Inflammatory macrophage (primary cell): ENCODE data around the gene AIFM1.
"Not testable (repeated sequence)": the region's sequence is repeated elsewhere in the genome, so short reads cannot be mapped to it uniquely, and the experiment has no call there.

ENCODE experiments used
- DNase-seq, 2 donors: peaks; one replicate each; pipeline ENCODE4 v3.0.0-alpha.2; 2020 to 2022

AIFM1 gene

DNA sequence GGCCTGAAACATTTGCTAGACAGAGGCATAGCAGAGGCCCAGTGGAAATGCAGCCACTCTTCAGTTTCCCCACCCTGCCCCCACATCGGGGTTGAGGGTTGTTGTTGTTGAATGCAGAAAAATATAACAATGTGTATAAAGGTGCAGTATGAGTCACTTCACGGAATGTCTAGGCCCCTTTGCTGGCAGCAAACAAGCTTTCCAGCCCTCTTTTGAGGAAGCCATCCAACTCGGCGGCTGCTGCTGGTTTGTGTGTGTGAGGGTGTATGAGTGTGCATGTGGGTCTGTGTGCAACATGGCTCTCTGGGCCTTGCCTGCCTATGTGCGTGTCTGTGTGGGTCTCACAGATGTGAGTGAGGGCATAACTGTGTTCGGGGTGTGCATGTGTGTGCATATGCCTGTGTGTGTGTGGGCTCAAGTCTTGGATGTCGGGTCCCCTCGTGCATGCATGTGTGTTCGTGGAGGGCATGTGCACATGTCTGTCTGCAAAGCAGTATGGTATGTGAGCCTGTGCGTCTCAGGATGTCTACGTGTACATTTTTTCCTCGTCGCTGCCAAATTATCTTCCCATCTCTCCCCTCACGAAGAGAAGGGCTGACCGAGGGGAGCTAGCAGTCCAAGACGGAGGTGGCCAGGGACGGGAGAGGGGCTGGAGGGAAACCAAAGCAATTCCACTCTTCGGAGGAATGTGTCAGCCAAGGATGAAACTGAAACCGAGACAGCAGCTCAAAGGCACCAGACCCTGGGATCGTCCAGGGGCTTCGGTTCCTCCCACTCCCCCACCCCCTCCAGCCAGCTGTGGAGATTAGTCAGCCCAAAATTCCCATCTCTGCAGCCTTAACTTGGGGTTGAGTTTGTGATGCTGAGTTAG is 47.0 kb downstream of the AIFM1 start:
- DNase-seq, result peak in 1 of 2 donors; percentile 9

DNA sequence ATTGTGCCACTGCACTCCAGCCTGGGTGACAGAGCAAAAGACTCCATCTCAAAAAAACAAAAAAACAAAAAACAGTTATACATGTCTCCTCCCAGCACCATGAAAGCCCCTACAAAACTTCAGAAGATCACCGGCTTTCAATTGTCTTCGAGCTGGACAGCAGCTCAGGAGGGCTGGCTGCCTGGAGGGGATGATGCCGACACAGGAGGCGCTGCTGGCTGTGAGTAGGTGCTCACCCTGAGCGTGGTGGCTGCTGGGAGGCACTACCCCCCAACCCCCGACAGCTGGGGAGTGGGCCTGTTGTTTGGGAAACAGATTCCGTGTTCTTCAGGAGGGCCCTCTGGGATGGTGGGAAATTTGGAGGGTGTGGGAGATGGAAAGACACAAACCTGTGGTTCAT is 48.5 kb downstream of the AIFM1 start:
- no peak for DNase-seq

GRCh38 chrX:130115119-130115885 is 50.3 kb downstream of the AIFM1 start:
- DNase-seq, result not testable (repeated sequence)

- peak in 1 of 2 donors; percentile 14 for DNase-seq
These were observed 51.5 kb downstream of the AIFM1 start for GRCh38 chrX:130114141-130114588.

- DNase-seq, result no peak
These were observed 54.2 kb downstream of the AIFM1 start for GRCh38 chrX:130111220-130112154.

- peak; percentile 38 to 55 for DNase-seq
These were observed 55.0 kb downstream of the AIFM1 start, which contains the start of gene ELF4 for GRCh38 chrX:130110379-130111219. ELF4 (minus strand) TSS chrX:130110497; CDS start chrX:130081330, 29,167 bp downstream.

DNA sequence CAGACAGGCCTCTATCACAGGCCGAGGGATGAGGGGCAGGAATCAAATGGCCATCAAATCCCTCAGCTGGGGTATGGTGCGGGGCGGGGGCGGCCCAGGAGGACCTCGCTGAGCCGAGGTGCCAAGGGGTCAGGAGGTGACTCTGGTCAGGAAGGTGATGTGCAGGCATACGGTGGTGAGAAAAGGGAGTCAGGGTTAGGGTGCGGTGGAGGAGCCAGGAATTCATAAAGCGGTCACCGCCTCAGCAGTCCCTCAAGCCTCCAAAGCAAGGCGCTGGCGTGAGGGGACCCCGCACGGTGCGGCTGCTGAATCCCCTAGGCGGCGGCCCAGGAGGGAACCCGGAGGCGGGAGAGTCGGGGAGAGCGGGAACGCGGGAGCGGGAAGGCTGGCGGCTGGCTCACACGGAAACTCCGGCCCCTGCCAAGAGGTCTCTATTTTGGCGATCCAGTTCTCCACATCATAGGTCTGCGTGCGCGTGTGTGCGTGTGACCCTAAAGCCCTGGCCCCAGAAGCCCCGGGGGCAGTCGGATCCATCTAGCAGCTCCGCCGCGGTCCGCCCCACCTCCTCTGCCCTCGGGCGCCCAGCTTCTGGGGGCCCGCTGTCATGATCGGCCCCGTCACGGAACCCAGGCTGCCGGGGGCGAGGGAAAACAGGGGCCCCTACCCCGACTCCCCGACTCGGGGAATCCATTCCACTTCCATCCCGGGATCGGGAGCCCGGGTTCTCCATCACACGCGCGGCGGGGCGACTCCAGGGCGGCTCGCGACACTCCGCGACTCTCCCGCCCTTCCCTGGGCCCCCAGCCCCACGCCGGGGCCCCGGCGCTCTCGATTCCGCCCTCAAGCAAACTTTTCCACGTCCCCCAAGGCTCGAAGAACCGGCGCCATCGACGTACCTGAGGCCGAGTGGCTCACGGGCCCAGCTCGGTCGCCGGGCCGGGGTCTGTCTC is 55.9 kb downstream of the AIFM1 start:
- no peak for DNase-seq

DNA sequence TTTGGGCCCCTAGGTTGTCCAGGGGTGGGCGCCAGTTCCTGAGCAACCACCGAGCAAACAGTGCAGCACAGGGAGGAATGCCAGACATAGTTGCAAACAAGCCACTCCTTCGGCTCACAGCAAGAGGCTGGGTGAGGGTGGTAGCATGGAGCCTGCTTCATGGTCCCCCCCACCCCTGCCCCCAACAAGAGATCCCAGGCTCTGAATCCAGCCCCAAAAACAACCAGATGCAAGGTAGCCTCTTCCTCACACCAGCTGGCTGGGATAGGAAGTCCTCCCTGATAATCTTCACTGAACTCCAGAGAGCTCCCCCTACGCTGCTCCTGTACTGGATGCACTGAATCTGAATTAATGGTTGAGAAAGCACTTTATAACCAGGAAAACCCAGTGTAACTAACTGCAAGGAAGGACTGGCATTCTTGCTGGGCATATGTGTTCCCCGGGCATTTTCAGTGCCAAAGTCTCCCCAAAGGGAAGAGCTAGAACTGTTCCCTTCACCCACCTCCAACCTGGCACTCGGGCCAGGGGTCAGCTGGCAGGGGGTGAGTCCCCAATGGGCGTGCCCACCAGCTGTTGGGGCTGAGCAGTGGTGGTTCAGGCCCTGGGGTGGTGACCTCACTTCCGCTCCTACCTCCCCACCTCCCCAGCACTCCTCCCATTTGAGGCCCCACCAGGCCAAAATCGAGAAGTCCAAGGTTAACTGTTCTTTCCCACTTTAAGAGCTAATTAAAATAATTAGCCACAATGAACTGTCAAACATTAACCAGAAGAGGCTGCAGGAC is 56.8 kb downstream of the AIFM1 start:
- peak; percentile 55 to 61 for DNase-seq

DNA sequence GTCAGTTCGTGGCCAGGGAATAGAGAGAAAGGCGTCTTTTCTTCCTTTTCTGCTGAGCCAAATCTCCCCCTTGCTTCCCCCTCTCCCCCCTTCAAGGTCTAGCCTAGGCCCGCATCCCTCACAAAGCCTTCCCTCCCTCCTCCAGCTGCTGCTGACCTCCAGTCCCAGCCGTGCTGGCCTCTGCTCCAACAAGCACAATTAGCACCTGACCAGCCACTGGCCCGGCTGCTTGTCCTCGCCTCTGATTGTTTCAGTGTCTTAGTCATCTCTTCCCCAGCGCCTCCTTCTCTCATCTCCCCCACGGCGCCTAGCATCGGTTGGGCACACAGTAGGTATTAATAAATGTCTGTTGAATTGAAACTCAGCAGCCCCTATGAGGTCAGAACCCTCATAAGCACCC is 59.6 kb downstream of the AIFM1 start:
- DNase-seq, result no peak

DNA sequence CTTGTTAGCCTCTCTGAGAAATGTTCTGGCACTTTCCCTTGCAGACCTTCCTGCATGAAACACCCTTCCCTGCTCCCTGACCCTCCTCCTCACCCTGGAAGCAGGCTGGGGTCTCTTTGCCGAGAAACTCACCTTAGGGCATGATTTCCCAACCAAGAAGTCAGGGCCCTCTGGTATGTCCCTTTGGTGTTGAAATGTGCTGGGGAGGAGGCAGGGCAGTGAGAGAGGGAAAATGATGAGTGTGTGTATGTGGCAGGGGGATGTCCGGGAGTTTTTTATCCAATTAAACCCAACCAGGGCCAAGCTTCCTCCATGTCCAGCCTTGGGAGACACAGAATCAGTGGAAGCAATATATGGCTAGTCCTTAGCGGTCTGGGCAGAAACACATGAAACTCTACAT is 60.4 kb downstream of the AIFM1 start:
- DNase-seq, result no peak

DNA sequence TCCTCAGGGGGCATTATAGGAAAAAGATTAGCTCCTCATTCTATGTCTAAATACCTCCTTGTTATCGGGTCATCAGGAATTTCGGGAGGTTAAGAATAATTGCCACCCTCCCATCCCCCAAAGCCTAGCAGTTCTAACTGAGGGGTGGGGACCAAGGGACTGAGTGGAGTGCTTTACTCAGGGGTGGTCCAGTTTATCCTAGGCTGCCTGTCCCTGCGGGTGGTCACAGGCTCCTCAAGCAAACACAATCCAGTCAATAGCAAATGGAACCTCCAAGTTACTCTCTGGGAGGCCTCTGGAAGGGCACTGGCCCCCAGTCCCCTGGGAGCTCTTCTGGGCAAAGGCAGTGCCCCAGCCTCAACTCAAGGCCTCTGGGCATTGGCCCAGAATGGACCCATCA is 62.0 kb downstream of the AIFM1 start:
- DNase-seq, result no peak

DNA sequence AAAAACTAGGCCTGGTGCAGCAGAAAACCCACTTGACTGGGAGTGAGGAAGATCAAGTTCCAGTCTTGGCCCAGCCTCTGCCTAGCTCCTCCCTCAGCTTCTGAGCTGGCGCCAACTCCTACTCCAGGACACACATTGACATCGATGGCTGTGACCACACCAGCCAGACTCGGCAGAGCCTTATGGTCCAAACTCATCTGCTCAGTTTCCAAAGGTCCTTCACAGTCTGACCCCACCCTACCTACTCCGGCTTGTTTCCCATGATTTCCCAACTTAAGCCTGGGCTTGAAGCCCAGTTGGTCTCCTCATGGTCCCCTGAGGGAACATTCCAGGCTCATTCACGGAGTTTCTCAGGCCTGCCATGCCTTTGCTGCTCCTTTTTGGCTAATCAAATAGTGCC is 65.5 kb downstream of the AIFM1 start:
- peak in 1 of 2 donors; percentile 51 for DNase-seq

DNA sequence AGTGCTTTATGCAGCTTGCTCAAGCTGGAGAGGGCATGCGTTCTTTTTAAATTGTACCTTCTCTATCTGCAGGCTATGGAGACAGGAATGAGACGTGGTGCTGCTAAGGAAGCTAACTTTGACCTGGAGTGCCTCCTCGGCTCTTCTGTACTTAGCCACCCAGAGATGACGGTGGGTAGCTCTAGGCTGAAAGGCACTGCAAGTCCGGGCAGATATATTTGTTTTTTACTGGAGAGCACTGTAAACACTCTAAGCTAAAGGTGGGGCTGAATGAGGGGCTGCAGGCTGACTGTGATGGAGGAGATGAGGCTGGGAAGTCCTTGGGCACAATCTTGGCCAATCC is 67.5 kb downstream of the AIFM1 start:
- DNase-seq, result no peak

DNA sequence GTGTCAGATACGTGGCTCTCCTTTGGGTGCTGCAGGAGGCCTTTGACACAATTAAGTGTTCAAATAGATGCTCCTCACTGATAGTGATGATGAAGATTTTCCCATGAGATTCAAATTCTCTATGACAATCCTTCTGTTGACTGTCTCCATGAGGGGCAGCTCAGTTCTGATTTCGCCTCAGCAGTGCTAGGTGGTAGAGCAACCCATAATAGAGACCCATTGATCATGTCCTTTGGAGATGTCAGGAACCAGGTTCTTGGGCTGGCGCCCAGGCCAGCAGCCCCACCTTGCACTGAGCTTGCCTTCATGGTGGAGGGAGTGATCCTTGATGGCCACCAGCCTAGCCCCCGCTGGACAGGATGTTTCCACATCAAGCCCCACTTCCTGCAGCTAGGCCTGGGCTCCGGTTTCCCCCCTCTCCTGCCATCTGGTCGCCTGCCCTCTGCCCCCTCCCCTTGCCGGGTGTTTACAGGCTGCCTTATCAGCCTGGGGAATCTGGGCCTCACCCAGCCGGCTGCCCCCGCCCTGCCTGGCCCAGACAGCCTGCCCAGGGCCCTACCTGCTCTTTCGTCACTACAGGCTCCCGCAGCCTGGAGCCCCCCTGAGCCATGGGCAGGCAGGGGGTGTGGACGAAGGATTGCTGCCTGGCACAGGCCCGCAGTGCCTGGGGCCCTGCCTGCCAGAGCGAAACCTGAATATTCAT is 68.0 kb downstream of the AIFM1 start:
- no peak for DNase-seq

GRCh38 chrX:130095249-130096030 is 70.2 kb downstream of the AIFM1 start:
- DNase-seq, result no peak

GRCh38 chrX:130094696-130095095 is 70.9 kb downstream of the AIFM1 start:
- DNase-seq, result no peak

DNA sequence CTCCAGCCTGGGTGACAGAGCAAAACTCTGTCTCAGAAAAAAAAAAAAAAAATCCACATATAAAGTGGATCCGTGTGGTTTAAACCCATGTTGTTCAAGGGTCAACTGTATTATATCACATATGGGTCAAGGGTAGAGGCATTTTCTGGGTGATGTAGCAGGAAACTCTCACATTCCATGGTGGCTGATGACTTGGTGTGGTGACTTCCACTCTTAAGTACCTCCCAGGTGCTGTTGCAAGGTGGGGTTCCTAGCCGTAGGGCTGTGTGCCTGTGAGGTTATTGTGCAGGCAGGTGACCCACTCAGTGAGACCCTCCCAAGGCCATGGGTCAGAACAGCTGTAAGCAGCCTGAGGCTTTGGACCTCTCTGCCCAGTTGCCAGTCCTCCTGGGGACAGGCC is 72.4 kb downstream of the AIFM1 start:
- no peak for DNase-seq

GRCh38 chrX:130091980-130092522 is 73.6 kb downstream of the AIFM1 start:
- DNase-seq, result peak; percentile 64 to 71
